Liver (tissue), 3 donors: Measurements from ENCODE around the gene UBE3C.

Experiments used
- HNF4G ChIP-seq: IDR thresholded peaks from 2 replicates; pipeline ENCODE4 v1.6.1; 2016; ENCODE audit warnings: antibody characterized with exemption
- RXRA ChIP-seq, 2 donors: IDR thresholded peaks; 2 replicates each; pipeline ENCODE4 v1.6.1; 2017 to 2018; ENCODE audit warnings: antibody characterized with exemption in 2 of 2, mild to moderate bottlenecking in 1 of 2
- TAF1 ChIP-seq: conservative IDR thresholded peaks from 2 replicates; pipeline ENCODE4 v1.6.1; 2016; ENCODE audit warnings: antibody characterized with exemption, mild to moderate bottlenecking
- YY1 ChIP-seq: IDR thresholded peaks from 2 replicates; pipeline ENCODE4 v1.6.1; 2016; ENCODE audit warnings: antibody characterized with exemption, mild to moderate bottlenecking
- TF ChIP-seq, protein P1 (sequence below): fragments of 150-350 bp; IDR thresholded peaks from 2 replicates; pipeline ENCODE4 v1.5.1; 2017; ENCODE audit warnings: improper control_type of control experiment, low read depth, low read length; ENCODE audit not compliant: missing input control
- TF ChIP-seq, protein P2 (sequence below): IDR thresholded peaks from 2 replicates; pipeline ENCODE4 v1.6.1; 2016; ENCODE audit warnings: antibody characterized with exemption
- donor health status: healthy.
- donor health status: healthy.

DNA sequence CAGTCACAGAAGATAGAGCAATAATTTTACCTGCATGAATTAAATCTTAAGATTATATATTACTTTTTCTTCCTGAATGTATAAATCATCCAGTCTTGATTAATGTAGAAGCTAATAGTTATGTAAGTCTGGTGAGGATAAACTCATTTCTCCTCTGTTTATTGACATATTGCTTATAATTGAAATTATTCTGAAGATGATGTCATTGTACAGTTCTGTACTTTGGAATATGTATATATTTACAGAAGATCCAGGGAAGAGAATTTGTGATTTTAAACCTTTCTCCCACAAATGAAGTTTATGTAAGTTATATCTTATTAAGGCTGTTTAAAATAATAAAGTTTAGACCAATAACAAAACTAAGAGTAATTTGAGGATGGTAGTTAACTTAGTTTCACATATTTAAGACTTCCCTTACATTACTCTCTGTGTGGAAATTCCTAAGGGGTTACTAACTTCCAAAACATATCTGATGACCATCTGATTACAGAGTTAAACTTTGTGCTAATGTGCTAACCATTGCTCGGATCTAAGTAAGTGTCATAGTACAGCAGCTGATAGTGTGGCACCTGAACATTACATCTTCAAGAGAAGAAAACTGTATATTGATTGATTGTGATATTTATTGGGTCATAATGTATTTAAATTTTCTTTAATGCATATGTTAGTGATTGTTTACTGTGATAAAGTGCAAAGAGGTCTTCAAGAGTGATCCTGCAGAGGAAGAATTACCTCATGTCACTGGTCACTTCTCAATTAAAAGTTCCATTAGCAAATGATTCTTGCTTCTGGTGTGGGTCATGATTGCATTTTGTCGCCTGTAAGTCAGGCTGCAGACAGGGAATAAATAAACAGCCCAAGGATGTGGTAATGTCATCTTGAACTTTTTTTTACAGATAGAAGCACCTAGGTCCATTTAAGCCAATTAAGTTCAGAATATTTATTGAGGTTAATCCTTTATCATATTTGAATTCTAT lies 96.9 kb downstream of the UBE3C start:
- TF ChIP-seq, protein P1, sequence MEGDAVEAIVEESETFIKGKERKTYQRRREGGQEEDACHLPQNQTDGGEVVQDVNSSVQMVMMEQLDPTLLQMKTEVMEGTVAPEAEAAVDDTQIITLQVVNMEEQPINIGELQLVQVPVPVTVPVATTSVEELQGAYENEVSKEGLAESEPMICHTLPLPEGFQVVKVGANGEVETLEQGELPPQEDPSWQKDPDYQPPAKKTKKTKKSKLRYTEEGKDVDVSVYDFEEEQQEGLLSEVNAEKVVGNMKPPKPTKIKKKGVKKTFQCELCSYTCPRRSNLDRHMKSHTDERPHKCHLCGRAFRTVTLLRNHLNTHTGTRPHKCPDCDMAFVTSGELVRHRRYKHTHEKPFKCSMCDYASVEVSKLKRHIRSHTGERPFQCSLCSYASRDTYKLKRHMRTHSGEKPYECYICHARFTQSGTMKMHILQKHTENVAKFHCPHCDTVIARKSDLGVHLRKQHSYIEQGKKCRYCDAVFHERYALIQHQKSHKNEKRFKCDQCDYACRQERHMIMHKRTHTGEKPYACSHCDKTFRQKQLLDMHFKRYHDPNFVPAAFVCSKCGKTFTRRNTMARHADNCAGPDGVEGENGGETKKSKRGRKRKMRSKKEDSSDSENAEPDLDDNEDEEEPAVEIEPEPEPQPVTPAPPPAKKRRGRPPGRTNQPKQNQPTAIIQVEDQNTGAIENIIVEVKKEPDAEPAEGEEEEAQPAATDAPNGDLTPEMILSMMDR: no peak
- no peak for TF ChIP-seq TAF1
- no peak for TF ChIP-seq YY1
- TF ChIP-seq RXRA (IDR thresholded peaks at IDR 0.05): no peak
- TF ChIP-seq, protein P2, sequence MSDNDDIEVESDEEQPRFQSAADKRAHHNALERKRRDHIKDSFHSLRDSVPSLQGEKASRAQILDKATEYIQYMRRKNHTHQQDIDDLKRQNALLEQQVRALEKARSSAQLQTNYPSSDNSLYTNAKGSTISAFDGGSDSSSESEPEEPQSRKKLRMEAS: no peak
- no peak for TF ChIP-seq HNF4G
